Esophagus squamous epithelium (tissue), 5 donors: ENCODE measurements around the gene ACSF3. TPM values are rescaled to one million over a fixed set of nuclear protein-coding genes. Genes with fewer than 3 reads are reported as not detected.

ENCODE experiments used
- DNase-seq: peaks from one replicate; lab custom pipeline; 2025; lab: John Stamatoyannopoulos, UW
- H3K27ac ChIP-seq, 4 donors: fragments of 200-600 bp; sonication (generic); one replicate each; pipeline ENCODE4 v1.5.1; 2016 to 2019; ENCODE audit warnings: mild to moderate bottlenecking in 1 of 4
- H3K27me3 ChIP-seq, 4 donors: fragments of 200-600 bp; sonication (generic); 1 replicate in 3 of 4; 2 replicates in 1 of 4; pipeline versions ENCODE4 v1.5.1 to v1.6.0; 2017 to 2021; ENCODE audit warnings: antibody characterized with exemption in 1 of 4
- H3K36me3 ChIP-seq, 3 donors: fragments of 200-600 bp; sonication (generic); one replicate each; pipeline ENCODE4 v1.5.1; 2016 to 2019
- H3K4me1 ChIP-seq, 3 donors: fragments of 200-600 bp; sonication (generic); one replicate each; pipeline ENCODE4 v1.5.1; 2017 to 2019
- H3K4me3 ChIP-seq, 4 donors: fragments of 200-600 bp; sonication (generic); 1 replicate in 3 of 4; 2 replicates in 1 of 4; pipeline ENCODE4 v1.5.1; 2016 to 2019; ENCODE audit warnings: mild to moderate bottlenecking in 2 of 4, moderate library complexity in 1 of 4
- H3K9me3 ChIP-seq, 3 donors: fragments of 200-600 bp; sonication (generic); one replicate each; pipeline ENCODE4 v1.5.1; 2016 to 2019
- POLR2A ChIP-seq, 4 donors: fragments of 450-650 bp; IDR thresholded peaks; one replicate each; pipeline ENCODE4 v1.6.1; 2017; ENCODE audit warnings: antibody characterized with exemption in 4 of 4, mild to moderate bottlenecking in 4 of 4, moderate library complexity in 3 of 4
- WGBS, 2 donors: methylation state at CpG; one replicate each; pipeline ENCODE4 v1.1.5; 2018; 5-methylcytosine and 5-hydroxymethylcytosine counted together
- intact Hi-C: fragments of 100-400 bp; cut with DNase I; formaldehyde crosslinking; loops from one replicate; pipeline ENCODE4 v1.15.0; 2022
- total RNA-seq, 4 donors: library from RNA; depleted of rRNA; stranded (reverse); fragments of >200 nt; gene quantifications; one replicate each; pipeline ENCODE4 v1.1.0, GENCODE V29; 2016
- TF ChIP-seq, protein P1 (sequence below), 6 experiments: fragments of 450-650 bp in 4 of 6; fragments of 200-600 bp in 2 of 6; sonication (generic) in 2 of 6; IDR thresholded peaks; one replicate each; pipeline ENCODE4 v1.5.1; 2016 to 2019; ENCODE audit warnings: antibody characterized with exemption in 6 of 6, mild to moderate bottlenecking in 4 of 6, moderate library complexity in 4 of 6
- donor health status: DM: yes; HTN: yes; CAD: no.

The ACSF3 gene
- total RNA-seq, 4 donors from 2014 or later: 15.1 to 21.1 (median 17.4) TPM

DNA sequence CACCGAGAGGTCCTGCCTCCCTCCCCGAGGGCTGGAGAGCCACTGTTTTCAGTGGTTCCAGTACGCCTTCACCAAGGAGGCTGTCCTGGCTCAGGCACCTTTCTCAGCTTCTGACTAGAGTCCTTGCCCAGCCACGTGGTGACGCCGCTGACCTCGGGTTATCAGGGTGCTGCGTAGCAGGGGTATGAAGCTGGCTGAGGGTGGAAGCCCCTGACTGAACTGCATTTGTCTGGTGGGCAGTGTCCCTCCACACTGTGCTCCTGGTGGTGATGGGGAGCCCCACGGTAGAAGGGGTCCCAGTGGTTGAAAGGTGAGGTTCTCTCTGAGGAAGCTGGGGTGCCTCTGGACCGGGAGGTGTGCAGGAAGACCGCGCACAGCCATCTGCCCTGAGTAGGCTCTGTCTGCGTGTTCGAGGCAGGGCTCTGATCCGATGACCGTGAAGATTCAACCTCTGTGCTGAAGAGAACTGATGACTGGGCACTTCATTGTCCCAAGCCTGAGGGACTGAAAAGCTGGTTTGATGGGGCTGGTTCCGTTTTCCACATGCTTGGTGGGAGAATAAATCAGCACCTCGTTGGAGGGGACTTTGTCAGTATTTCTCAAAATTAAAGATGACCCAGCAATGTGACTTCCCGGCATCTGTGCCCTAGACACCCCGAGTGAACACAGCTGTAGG lies 2.5 kb downstream of the ACSF3 start:
- peaks cover 0 to 12% (median 0%) of the 10 kb centered on the region in 4 donors for H3K27me3 ChIP-seq
- intact Hi-C loops: no loop called here
- no peak for DNase-seq
- WGBS, 2 donors: 76 to 89% methylated on average over 8 to 14 of the region's 20 CpGs
- H3K4me1 ChIP-seq: peaks cover 18 to 52% (median 25%) of the 10 kb centered on the region in 3 donors
- no peak for TF ChIP-seq POLR2A (IDR thresholded peaks at IDR 0.05)
- TF ChIP-seq, protein P1, sequence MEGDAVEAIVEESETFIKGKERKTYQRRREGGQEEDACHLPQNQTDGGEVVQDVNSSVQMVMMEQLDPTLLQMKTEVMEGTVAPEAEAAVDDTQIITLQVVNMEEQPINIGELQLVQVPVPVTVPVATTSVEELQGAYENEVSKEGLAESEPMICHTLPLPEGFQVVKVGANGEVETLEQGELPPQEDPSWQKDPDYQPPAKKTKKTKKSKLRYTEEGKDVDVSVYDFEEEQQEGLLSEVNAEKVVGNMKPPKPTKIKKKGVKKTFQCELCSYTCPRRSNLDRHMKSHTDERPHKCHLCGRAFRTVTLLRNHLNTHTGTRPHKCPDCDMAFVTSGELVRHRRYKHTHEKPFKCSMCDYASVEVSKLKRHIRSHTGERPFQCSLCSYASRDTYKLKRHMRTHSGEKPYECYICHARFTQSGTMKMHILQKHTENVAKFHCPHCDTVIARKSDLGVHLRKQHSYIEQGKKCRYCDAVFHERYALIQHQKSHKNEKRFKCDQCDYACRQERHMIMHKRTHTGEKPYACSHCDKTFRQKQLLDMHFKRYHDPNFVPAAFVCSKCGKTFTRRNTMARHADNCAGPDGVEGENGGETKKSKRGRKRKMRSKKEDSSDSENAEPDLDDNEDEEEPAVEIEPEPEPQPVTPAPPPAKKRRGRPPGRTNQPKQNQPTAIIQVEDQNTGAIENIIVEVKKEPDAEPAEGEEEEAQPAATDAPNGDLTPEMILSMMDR (IDR thresholded peaks at IDR 0.05): no peak
- H3K36me3 ChIP-seq: peaks cover 4 to 24% (median 5%) of the 10 kb centered on the region in 3 donors
- peak overlapping the region in 1 of 4 donors; percentile 28 for H3K27ac ChIP-seq
- no peaks in the 10 kb centered on the region for H3K9me3 ChIP-seq
- no peak overlapping the region for H3K4me3 ChIP-seq

DNA sequence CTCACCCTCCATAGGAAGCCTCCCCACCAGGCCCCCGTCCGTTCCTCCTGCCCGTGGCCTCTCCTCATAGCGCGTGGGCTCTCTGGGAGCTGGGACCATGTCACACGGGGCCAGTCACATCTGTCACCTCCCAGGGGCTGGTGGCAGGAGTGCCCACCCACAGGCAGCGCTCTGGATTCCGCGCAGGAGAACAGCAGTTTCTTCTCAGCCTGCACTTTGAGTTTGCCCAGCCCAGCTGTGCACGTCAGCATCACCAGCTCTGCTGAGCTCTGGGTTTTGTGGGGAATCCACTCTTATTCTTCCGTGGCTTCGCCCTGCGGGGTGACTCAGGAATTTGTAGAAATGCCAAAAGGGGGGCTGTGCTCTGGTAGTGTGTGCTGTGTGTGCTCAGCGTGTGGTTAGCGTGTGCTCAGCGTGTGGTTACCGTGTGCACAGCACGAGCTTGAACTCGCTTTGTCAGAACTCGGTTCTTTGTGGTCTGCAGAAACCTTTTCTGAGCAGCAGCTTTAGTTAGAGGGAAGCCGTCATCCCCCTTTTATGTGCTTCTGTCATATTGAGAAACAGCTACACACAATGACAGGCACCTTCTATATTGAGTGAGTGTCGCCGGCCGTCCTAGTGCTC lies 3.2 kb downstream of the ACSF3 start:
- Histone ChIP-seq H3K36me3 (peaks cover 7 to 31% (median 9%) of the 10 kb centered on the region in 3 donors), H3K9me3 (no peaks in the 10 kb centered on the region), H3K4me3 (no peak overlapping the region), H3K27me3 (peaks cover 0 to 5% (median 0%) of the 10 kb centered on the region in 4 donors), H3K27ac (peak overlapping the region in 2 of 4 donors; percentile 7 to 28), H3K4me1 (peaks cover 18 to 52% (median 25%) of the 10 kb centered on the region in 3 donors)
- no peak for DNase-seq
- TF ChIP-seq POLR2A (IDR thresholded peaks at IDR 0.05): no peak
- TF ChIP-seq, protein P1 (IDR thresholded peaks at IDR 0.05): no peak
- 78 to 84% methylated on average over 18 of the region's 24 CpGs for WGBS, 2 donors
- intact Hi-C loops: no loop called here

DNA sequence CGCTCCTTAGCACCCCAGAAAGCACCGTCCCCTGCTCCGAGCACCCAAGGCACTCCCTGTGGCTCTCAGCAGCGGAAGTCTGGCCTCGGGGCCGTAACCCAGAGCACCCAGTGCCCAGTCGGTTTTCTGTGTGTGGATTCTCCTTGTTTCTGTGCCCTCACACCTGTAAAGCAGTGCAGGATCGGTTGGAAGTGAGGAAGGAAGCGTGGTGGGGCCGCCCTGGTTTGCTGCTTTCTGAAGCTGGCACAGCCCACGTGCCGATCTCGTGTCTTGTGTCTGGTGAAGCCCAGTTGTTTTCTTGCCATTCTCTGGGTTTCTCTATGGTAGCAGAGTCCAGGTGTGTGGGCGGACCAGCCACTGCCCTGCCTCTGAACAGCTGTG lies 3.7 kb downstream of the ACSF3 start:
- Histone ChIP-seq H3K9me3 (no peaks in the 10 kb centered on the region), H3K4me1 (peaks cover 18 to 52% (median 25%) of the 10 kb centered on the region in 3 donors), H3K4me3 (no peak overlapping the region), H3K27ac (peak overlapping the region in 1 of 4 donors; percentile 7), H3K27me3 (peaks cover 0 to under 1% (median 0%) of the 10 kb centered on the region in 4 donors), H3K36me3 (peaks cover 7 to 36% (median 14%) of the 10 kb centered on the region in 3 donors)
- 73 to 80% methylated on average over 3 to 6 of the region's 14 CpGs for WGBS, 2 donors
- DNase-seq: no peak
- intact Hi-C loops: no loop called here
- TF ChIP-seq POLR2A (IDR thresholded peaks at IDR 0.05): no peak
- TF ChIP-seq, protein P1 (IDR thresholded peaks at IDR 0.05): no peak

DNA sequence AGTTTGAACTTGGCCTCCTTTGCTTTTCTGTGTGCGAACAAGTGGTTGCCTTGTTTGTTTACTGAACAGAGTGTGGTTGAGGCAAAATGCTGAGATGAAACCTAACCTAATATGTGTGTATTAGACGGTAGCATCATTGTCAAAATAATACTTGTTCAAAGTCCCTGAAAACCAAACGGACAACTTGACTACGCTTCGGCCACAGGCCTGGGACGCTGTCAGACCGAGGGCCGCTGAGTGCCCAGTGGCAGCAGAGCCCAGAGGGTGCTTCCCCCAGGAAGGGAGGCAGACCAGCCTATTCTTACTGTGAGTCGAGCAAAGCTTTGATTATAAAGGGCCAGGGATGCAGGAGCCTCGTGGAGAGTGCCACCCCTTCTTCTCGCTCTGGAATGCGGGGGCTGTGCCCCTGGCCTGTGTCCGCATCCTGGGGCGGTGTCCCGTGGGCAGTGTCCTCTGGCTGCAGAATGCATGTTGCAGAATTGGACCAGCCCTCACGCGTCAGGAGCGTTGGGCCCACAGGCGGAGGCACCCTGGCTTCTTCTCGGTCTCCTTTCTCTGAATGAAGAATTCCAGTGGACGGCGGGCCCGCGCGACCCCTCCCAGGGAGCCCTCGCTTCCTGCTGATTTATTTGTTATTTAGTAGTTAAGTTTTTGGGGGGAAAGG lies 5.2 kb downstream of the ACSF3 start:
- H3K4me1 ChIP-seq: peaks cover 18 to 44% (median 19%) of the 10 kb centered on the region in 3 donors
- intact Hi-C loops: no loop called here
- peaks cover 16 to 51% (median 29%) of the 10 kb centered on the region in 3 donors for H3K36me3 ChIP-seq
- DNase-seq: no peak
- no peaks in the 10 kb centered on the region for H3K27me3 ChIP-seq
- H3K9me3 ChIP-seq: no peaks in the 10 kb centered on the region
- TF ChIP-seq, protein P1 (IDR thresholded peaks at IDR 0.05): no peak
- TF ChIP-seq POLR2A (IDR thresholded peaks at IDR 0.05): no peak
- WGBS, 2 donors: 91 to 92% methylated on average over 19 to 20 of the region's 26 CpGs
- no peak overlapping the region for H3K4me3 ChIP-seq
- peak overlapping the region in 1 of 4 donors; percentile 21 for H3K27ac ChIP-seq
